ENCODE data around the gene MRPL19. TPM values are rescaled to one million over a fixed set of nuclear protein-coding genes. Genes with fewer than 3 reads are reported as not detected.

Gene MRPL19
- total and polyA plus RNA-seq, 2 of the 13 experiments (the other 11 are each of a cell fraction or from before 2014, with no cell fraction given) = 43.2 to 163 TPM

- no peak for TF ChIP-seq ZNF10 (CRISPR knock-in tag; IDR thresholded peaks at IDR 0.05; ENCODE audit: borderline replicate concordance, low read depth)
- no peak for TF ChIP-seq KDM1A (CRISPR knock-in tag; IDR thresholded peaks at IDR 0.05)
- TF ChIP-seq, protein P1, sequence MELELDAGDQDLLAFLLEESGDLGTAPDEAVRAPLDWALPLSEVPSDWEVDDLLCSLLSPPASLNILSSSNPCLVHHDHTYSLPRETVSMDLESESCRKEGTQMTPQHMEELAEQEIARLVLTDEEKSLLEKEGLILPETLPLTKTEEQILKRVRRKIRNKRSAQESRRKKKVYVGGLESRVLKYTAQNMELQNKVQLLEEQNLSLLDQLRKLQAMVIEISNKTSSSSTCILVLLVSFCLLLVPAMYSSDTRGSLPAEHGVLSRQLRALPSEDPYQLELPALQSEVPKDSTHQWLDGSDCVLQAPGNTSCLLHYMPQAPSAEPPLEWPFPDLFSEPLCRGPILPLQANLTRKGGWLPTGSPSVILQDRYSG (CRISPR knock-in tag; IDR thresholded peaks at IDR 0.05) = peak; percentile 94
- TF ChIP-seq MIER3 (CRISPR knock-in tag; IDR thresholded peaks at IDR 0.05; ENCODE audit: borderline replicate concordance) = peak; percentile 78; the same call in 1 of the 2 replicates
- TF ChIP-seq ZNF260 (CRISPR knock-in tag; IDR thresholded peaks at IDR 0.05; ENCODE audit: borderline replicate concordance, low read depth) = no peak; the same call in 1 of the 2 replicates
- no peak for TF ChIP-seq PRPF4 (IDR thresholded peaks at IDR 0.05; ENCODE audit: low read depth, low read length, poor library complexity, severe bottlenecking)
- no peak; the same call in 1 of the 2 replicates for TF ChIP-seq CHD4 (IDR thresholded peaks at IDR 0.05; ENCODE audit: borderline replicate concordance, low read length)
- TF ChIP-seq ZNF512 (CRISPR knock-in tag; IDR thresholded peaks at IDR 0.05) = peak; percentile 63; the same call in 1 of the 2 replicates
- no peak for TF ChIP-seq ZNF296 (CRISPR knock-in tag; conservative IDR thresholded peaks at IDR 0.05)
- no peak; the same call in 1 of the 2 replicates for TF ChIP-seq ZNF431 (CRISPR knock-in tag; IDR thresholded peaks at IDR 0.05; ENCODE audit: borderline replicate concordance, low read depth)
- peak; percentile 44 for TF ChIP-seq GATAD2A (CRISPR knock-in tag; IDR thresholded peaks at IDR 0.05)
- no peak for TF ChIP-seq MLLT10 (CRISPR knock-in tag; IDR thresholded peaks at IDR 0.05)
- TF ChIP-seq, protein P2, sequence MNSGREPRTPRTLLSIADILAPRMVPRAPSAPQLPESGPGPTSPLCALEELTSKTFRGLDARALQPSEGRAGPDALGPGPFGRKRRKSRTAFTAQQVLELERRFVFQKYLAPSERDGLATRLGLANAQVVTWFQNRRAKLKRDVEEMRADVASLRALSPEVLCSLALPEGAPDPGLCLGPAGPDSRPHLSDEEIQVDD (CRISPR knock-in tag; IDR thresholded peaks at IDR 0.05; ENCODE audit: borderline replicate concordance) = peak; percentile 16; the same call in 1 of the 2 replicates
- peak; percentile 61 for TF ChIP-seq REPIN1 (CRISPR knock-in tag; IDR thresholded peaks at IDR 0.05; ENCODE audit: borderline replicate concordance, low read depth)
- TF ChIP-seq, protein P3, sequence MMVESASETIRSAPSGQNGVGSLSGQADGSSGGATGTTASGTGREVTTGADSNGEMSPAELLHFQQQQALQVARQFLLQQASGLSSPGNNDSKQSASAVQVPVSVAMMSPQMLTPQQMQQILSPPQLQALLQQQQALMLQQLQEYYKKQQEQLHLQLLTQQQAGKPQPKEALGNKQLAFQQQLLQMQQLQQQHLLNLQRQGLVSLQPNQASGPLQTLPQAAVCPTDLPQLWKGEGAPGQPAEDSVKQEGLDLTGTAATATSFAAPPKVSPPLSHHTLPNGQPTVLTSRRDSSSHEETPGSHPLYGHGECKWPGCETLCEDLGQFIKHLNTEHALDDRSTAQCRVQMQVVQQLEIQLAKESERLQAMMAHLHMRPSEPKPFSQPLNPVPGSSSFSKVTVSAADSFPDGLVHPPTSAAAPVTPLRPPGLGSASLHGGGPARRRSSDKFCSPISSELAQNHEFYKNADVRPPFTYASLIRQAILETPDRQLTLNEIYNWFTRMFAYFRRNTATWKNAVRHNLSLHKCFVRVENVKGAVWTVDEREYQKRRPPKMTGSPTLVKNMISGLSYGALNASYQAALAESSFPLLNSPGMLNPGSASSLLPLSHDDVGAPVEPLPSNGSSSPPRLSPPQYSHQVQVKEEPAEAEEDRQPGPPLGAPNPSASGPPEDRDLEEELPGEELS (CRISPR knock-in tag; IDR thresholded peaks at IDR 0.05) = peak; percentile 43
- 0 out of 2 replicates have a peak, but pooled peaks have one; percentile 1 for TF ChIP-seq ZNF367 (CRISPR knock-in tag; IDR thresholded peaks at IDR 0.05; ENCODE audit: borderline replicate concordance)
- TF ChIP-seq, protein P4, sequence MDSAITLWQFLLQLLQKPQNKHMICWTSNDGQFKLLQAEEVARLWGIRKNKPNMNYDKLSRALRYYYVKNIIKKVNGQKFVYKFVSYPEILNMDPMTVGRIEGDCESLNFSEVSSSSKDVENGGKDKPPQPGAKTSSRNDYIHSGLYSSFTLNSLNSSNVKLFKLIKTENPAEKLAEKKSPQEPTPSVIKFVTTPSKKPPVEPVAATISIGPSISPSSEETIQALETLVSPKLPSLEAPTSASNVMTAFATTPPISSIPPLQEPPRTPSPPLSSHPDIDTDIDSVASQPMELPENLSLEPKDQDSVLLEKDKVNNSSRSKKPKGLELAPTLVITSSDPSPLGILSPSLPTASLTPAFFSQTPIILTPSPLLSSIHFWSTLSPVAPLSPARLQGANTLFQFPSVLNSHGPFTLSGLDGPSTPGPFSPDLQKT (CRISPR knock-in tag; IDR thresholded peaks at IDR 0.05; ENCODE audit: borderline replicate concordance) = no peak
- no peak; the same call in 1 of the 2 replicates for TF ChIP-seq SNAPC2 (CRISPR knock-in tag; IDR thresholded peaks at IDR 0.05)
- TF ChIP-seq FOXJ3 (CRISPR knock-in tag; IDR thresholded peaks at IDR 0.05; ENCODE audit: borderline replicate concordance) = no peak; the same call in 1 of the 2 replicates
- peak; percentile 99 for TF ChIP-seq ZNF343 (CRISPR knock-in tag; IDR thresholded peaks at IDR 0.05)
- TF ChIP-seq IRX3 (CRISPR knock-in tag; IDR thresholded peaks at IDR 0.05; ENCODE audit: borderline replicate concordance, low read depth) = peak; percentile 15; the same call in 1 of the 2 replicates
- no peak; the same call in 1 of the 2 replicates for TF ChIP-seq ZNF616 (CRISPR knock-in tag; IDR thresholded peaks at IDR 0.05; ENCODE audit: low read depth)
Measured at GRCh38 chr2:75646583-75647425, at the start of gene MRPL19 (continued).

Data from HepG2 (cell line).